ENCODE results near the gene PLEKHN1.
"Not testable (repeated sequence)": the region's sequence is repeated elsewhere in the genome, so short reads cannot be mapped to it uniquely, and the experiment has no call there.

PLEKHN1 gene

GRCh38 chr1:975365-975764, 9.1 kb downstream of the PLEKHN1 start:
- no peak for DNase-seq

- peak; percentile 47 for DNase-seq
Measured at GRCh38 chr1:975896-976683, 9.8 kb downstream of the PLEKHN1 start.

GRCh38 chr1:976791-977190, 10.5 kb downstream of the PLEKHN1 start:
- DNase-seq, result not testable (repeated sequence)

GRCh38 chr1:978069-978834, 12.0 kb downstream of the PLEKHN1 start:
- DNase-seq, result no peak

- DNase-seq, result no peak
Measured at GRCh38 chr1:978835-979743, 12.8 kb downstream of the PLEKHN1 start.

- DNase-seq, result no peak
Measured at GRCh38 chr1:979744-980072, 13.4 kb downstream of the PLEKHN1 start.

- DNase-seq, result no peak
Measured at GRCh38 chr1:980137-980571, 13.9 kb downstream of the PLEKHN1 start.

GRCh38 chr1:980602-981395, 14.5 kb downstream of the PLEKHN1 start:
- no peak for DNase-seq

- no peak for DNase-seq
Measured at GRCh38 chr1:981491-981954, 15.2 kb downstream of the PLEKHN1 start.

GRCh38 chr1:981955-982558, 15.8 kb downstream of the PLEKHN1 start, which contains the start of gene PERM1:
TSS of gene PERM1 (minus strand) at chr1:982093. CDS start at chr1:981029, 1,064 bp downstream.
- DNase-seq, result no peak

GRCh38 chr1:982765-983436, 16.6 kb downstream of the PLEKHN1 start:
- no peak for DNase-seq

GRCh38 chr1:983798-984475, 17.7 kb downstream of the PLEKHN1 start:
- DNase-seq, result peak; percentile 52

GRCh38 chr1:984476-984814, 18.2 kb downstream of the PLEKHN1 start:
- DNase-seq, result no peak

- no peak for DNase-seq
Measured at GRCh38 chr1:985126-985525, 18.8 kb downstream of the PLEKHN1 start.

- DNase-seq, result not testable (repeated sequence)
Measured at GRCh38 chr1:988061-988460, 21.8 kb downstream of the PLEKHN1 start.

- not testable (repeated sequence) for DNase-seq
Measured at GRCh38 chr1:991275-991674, 25.0 kb downstream of the PLEKHN1 start.

- DNase-seq, result no peak
Measured at GRCh38 chr1:991895-992294, 25.6 kb downstream of the PLEKHN1 start.

- DNase-seq, result no peak
Measured at GRCh38 chr1:992362-992761, 26.1 kb downstream of the PLEKHN1 start.

- no peak for DNase-seq
Measured at GRCh38 chr1:993379-993995, 27.2 kb downstream of the PLEKHN1 start.

- DNase-seq, result not testable (repeated sequence)
Measured at GRCh38 chr1:994546-994945, 28.3 kb downstream of the PLEKHN1 start.

Measured in activated T-cell treated with anti-CD3 and anti-CD28 coated beads for 4 hours (primary cell).